Sciatic nerve (tissue), 2 donors: ENCODE data around the gene ARID4B. TPM values are rescaled to one million over a fixed set of nuclear protein-coding genes. Genes with fewer than 3 reads are reported as not detected.
"Not testable (repeated sequence)": the region's sequence is repeated elsewhere in the genome, so short reads cannot be mapped to it uniquely, and the experiment has no call there.

Experiments
- ATAC-seq: fragments of 200-7000 bp; cut with Tn5 transposase; one replicate; pipeline ENCODE4 v1.9.1; 2020; ENCODE audit warnings: mild to moderate bottlenecking, moderate library complexity
- DNase-seq: peaks from one replicate; pipeline ENCODE4 v3.0.0-alpha.2; 2020; ENCODE audit warnings: low spot score
- intact Hi-C: fragments of 100-400 bp; cut with DNase I; formaldehyde crosslinking; loops from one replicate; pipeline ENCODE4 v1.14.2; 2022
- total RNA-seq: library from RNA; stranded (reverse); fragmentation: NEBNext Ultra II Directional; extraction: Animal tissue kit (Norgen Biotek cat#: 25700); gene quantifications from one replicate; pipeline ENCODE4 v1.2.1, GENCODE V29; 2021
- donor health status: DM: no; HTN: no; CAD: no.
- donor health status: DM: no; HTN: no; CAD: no.

ARID4B gene
- total RNA-seq, 1 donor from 2014 or later: 61.3 TPM

GRCh38 chr1:235254721-235255120 is 73.3 kb downstream of the ARID4B start:
- intact Hi-C loops: loop anchor here (5.0 kb wide), 2 partner anchors 163 to 1193 kb away; no protein-coding TSS in a partner anchor
- ATAC-seq: no peak
- DNase-seq: no peak

GRCh38 chr1:235253219-235253962 is 74.6 kb downstream of the ARID4B start:
- ATAC-seq (peak; percentile 95), DNase-seq (no peak)
- intact Hi-C loops: loop anchor here (5.0 kb wide), 2 partner anchors 164 to 1194 kb away; no protein-coding TSS in a partner anchor

- ATAC-seq (no peak), DNase-seq (no peak)
- intact Hi-C loops: loop anchor here (5.0 kb wide), 2 partner anchors 167 to 1197 kb away; no protein-coding TSS in a partner anchor
These were observed 77.5 kb downstream of the ARID4B start for GRCh38 chr1:235250430-235250829.

GRCh38 chr1:235246022-235246948 is 81.7 kb downstream of the ARID4B start:
- DNase-seq: no peak
- intact Hi-C loops: no loop called here
- no peak for ATAC-seq

- DNase-seq (no peak), ATAC-seq (no peak)
- intact Hi-C loops: loop anchor here (2.0 kb wide), 1 partner anchor 50 kb away; no protein-coding TSS in a partner anchor
These were observed 82.9 kb downstream of the ARID4B start for GRCh38 chr1:235244974-235245592.

GRCh38 chr1:235240960-235241359 is 87.0 kb downstream of the ARID4B start:
- DNase-seq (no peak), ATAC-seq (no peak)
- intact Hi-C loops: no loop called here

GRCh38 chr1:235239851-235240250 is 88.1 kb downstream of the ARID4B start:
- ATAC-seq: no peak
- intact Hi-C loops: no loop called here
- DNase-seq: no peak

GRCh38 chr1:235238558-235238957 is 89.4 kb downstream of the ARID4B start:
- intact Hi-C loops: no loop called here
- DNase-seq (no peak), ATAC-seq (no peak)

- intact Hi-C loops: no loop called here
These were observed 91.9 kb downstream of the ARID4B start for GRCh38 chr1:235236128-235236527.

GRCh38 chr1:235229868-235230267 is 98.1 kb downstream of the ARID4B start:
- intact Hi-C loops: no loop called here
- DNase-seq (no peak), ATAC-seq (no peak)

More at GRCh38 chr1:235236128-235236527, 91.9 kb downstream of the ARID4B start:
- DNase-seq (no peak), ATAC-seq (no peak)

GRCh38 chr1:235227414-235227813 is 100.6 kb downstream of the ARID4B start:
- intact Hi-C loops: no loop called here
- DNase-seq: no peak
- ATAC-seq: no peak

- intact Hi-C loops: no loop called here
- ATAC-seq: no peak
- DNase-seq: no peak
These were observed 101.0 kb downstream of the ARID4B start for GRCh38 chr1:235226933-235227332.

GRCh38 chr1:235225299-235225698 is 102.7 kb downstream of the ARID4B start:
- ATAC-seq: no peak
- intact Hi-C loops: no loop called here

GRCh38 chr1:235221653-235222375 is 106.2 kb downstream of the ARID4B start:
- DNase-seq (no peak), ATAC-seq (no peak)
- intact Hi-C loops: no loop called here

More at GRCh38 chr1:235225299-235225698, 102.7 kb downstream of the ARID4B start:
- no peak for DNase-seq

GRCh38 chr1:235215453-235215852 is 112.5 kb downstream of the ARID4B start:
- no peak for ATAC-seq
- intact Hi-C loops: no loop called here

GRCh38 chr1:235214962-235215361 is 113.0 kb downstream of the ARID4B start:
- DNase-seq, intact Hi-C loops, ATAC-seq: not testable (repeated sequence)

More at GRCh38 chr1:235215453-235215852, 112.5 kb downstream of the ARID4B start:
- DNase-seq: no peak

- ATAC-seq (no peak), DNase-seq (no peak)
- intact Hi-C loops: no loop called here
These were observed 114.2 kb downstream of the ARID4B start for GRCh38 chr1:235213752-235214151.

- no peak for DNase-seq
- no peak for ATAC-seq
- intact Hi-C loops: no loop called here
These were observed 116.5 kb downstream of the ARID4B start for GRCh38 chr1:235211517-235211916.

- ATAC-seq: no peak
- DNase-seq: no peak
- intact Hi-C loops: no loop called here
These were observed 120.8 kb downstream of the ARID4B start for GRCh38 chr1:235207209-235207565.
